ENCODE measurements around the gene ADAMTS18. TPM values are rescaled to one million over a fixed set of nuclear protein-coding genes. Genes with fewer than 3 reads are reported as not detected.

Gene ADAMTS18
- total RNA-seq, 2 experiments from 2014 or later = not detected

GRCh38 chr16:77331802-77332586 is 102.8 kb downstream of the ADAMTS18 start:
- H3K27ac Mint-ChIP-seq = no peak overlapping the region
- POLR2A ChIA-PET = no interaction called here
- H3K4me3 Mint-ChIP-seq = no peak overlapping the region
- intact Hi-C loops (cut with micrococcal nuclease) = no loop called here
- CTCF ChIA-PET = no interaction called here
- no peak for TF ChIP-seq CTCF (IDR thresholded peaks at IDR 0.05)
- no peak for ATAC-seq
- no peaks in the 10 kb centered on the region for H3K36me3 Mint-ChIP-seq (ENCODE audit: low read depth)
- H3K9me3 Mint-ChIP-seq = no peaks in the 10 kb centered on the region
- no peak for DNase-seq
- peaks cover 5% of the 10 kb centered on the region for H3K27me3 Mint-ChIP-seq
- peaks cover 4% of the 10 kb centered on the region for H3K4me1 Mint-ChIP-seq (ENCODE audit: low read depth)

GRCh38 chr16:77331043-77331442 is 103.8 kb downstream of the ADAMTS18 start:
- intact Hi-C loops (cut with micrococcal nuclease) = no loop called here
- no peak overlapping the region for H3K4me3 Mint-ChIP-seq
- no peaks in the 10 kb centered on the region for H3K9me3 Mint-ChIP-seq
- no peak for TF ChIP-seq CTCF (IDR thresholded peaks at IDR 0.05)
- CTCF ChIA-PET = no interaction called here
- H3K36me3 Mint-ChIP-seq (ENCODE audit: low read depth) = no peaks in the 10 kb centered on the region
- H3K27ac Mint-ChIP-seq = no peak overlapping the region
- peaks cover 5% of the 10 kb centered on the region for H3K27me3 Mint-ChIP-seq
- POLR2A ChIA-PET = no interaction called here
- peaks cover 4% of the 10 kb centered on the region for H3K4me1 Mint-ChIP-seq (ENCODE audit: low read depth)
- ATAC-seq = no peak
- no peak for DNase-seq

GRCh38 chr16:77330332-77331042 is 104.3 kb downstream of the ADAMTS18 start:
- ChIA-PET POLR2A (no interaction called here), CTCF (no interaction called here)
- intact Hi-C loops (cut with micrococcal nuclease) = no loop called here
- ATAC-seq (no peak), DNase-seq (no peak)
- Mint-ChIP-seq H3K4me3 (no peak overlapping the region), H3K4me1 (ENCODE audit: low read depth) (peaks cover 4% of the 10 kb centered on the region), H3K9me3 (no peaks in the 10 kb centered on the region), H3K27ac (no peak overlapping the region), H3K27me3 (peaks cover 6% of the 10 kb centered on the region), H3K36me3 (ENCODE audit: low read depth) (no peaks in the 10 kb centered on the region)
- no peak for TF ChIP-seq CTCF (IDR thresholded peaks at IDR 0.05)

GRCh38 chr16:77328768-77329167 is 106.1 kb downstream of the ADAMTS18 start:
- no peak for TF ChIP-seq CTCF (IDR thresholded peaks at IDR 0.05)
- Mint-ChIP-seq H3K9me3 (no peaks in the 10 kb centered on the region), H3K4me3 (no peak overlapping the region), H3K27ac (no peak overlapping the region), H3K4me1 (ENCODE audit: low read depth) (peaks cover 4% of the 10 kb centered on the region), H3K27me3 (peaks cover 8% of the 10 kb centered on the region), H3K36me3 (ENCODE audit: low read depth) (no peaks in the 10 kb centered on the region)
- no peak for DNase-seq
- POLR2A ChIA-PET = no interaction called here
- CTCF ChIA-PET = no interaction called here
- no peak for ATAC-seq
- intact Hi-C loops (cut with micrococcal nuclease) = no loop called here

GRCh38 chr16:77328274-77328673 is 106.6 kb downstream of the ADAMTS18 start:
- H3K36me3 Mint-ChIP-seq (ENCODE audit: low read depth) = no peaks in the 10 kb centered on the region
- H3K27me3 Mint-ChIP-seq = peaks cover 8% of the 10 kb centered on the region
- DNase-seq (no peak), ATAC-seq (no peak)
- H3K27ac Mint-ChIP-seq = no peak overlapping the region
- no peak overlapping the region for H3K4me3 Mint-ChIP-seq
- ChIA-PET CTCF (interaction anchor here (0.9 kb wide), 1 partner anchor 92 kb away, joined by 3 read pairs; no protein-coding TSS in a partner anchor), POLR2A (no interaction called here)
- no peak for TF ChIP-seq CTCF (IDR thresholded peaks at IDR 0.05)
- intact Hi-C loops (cut with micrococcal nuclease) = no loop called here
- peaks cover 4% of the 10 kb centered on the region for H3K4me1 Mint-ChIP-seq (ENCODE audit: low read depth)
- no peaks in the 10 kb centered on the region for H3K9me3 Mint-ChIP-seq

Data from activated CD8-positive, alpha-beta T cell treated with anti-CD3 and anti-CD28 coated beads for 36 hours (primary cell).